ENCODE results near the gene GIPC1.

Gene GIPC1

DNA sequence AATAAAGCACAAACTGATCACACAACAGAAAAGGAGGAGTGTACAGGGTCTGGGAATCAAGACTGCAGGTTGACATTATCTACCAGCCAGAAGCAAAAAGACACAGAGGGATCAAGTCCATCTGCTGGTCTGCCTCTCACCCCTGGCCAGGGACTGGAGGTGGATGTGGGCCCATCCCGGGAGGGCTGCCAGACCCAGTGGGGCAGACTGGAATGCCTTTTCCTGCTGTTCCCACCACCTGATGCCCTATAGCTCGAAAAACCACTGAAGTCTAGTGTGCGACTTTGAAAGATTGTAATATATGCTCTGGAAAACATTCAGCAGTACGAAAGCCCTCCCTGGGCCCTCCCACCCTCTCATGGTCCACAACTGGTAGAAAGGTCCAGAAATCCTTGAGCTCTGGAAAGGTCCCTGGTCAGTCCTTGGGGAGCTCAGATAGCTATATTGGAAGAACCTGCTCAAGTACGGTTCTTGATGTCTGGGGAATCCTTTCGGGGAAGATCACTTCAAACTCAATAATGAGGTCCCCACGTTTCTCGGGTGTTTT, 19.6 kb upstream of the GIPC1 start:
- DNase-seq (ENCODE audit: low read depth): no peak
- TF ChIP-seq, protein P1, sequence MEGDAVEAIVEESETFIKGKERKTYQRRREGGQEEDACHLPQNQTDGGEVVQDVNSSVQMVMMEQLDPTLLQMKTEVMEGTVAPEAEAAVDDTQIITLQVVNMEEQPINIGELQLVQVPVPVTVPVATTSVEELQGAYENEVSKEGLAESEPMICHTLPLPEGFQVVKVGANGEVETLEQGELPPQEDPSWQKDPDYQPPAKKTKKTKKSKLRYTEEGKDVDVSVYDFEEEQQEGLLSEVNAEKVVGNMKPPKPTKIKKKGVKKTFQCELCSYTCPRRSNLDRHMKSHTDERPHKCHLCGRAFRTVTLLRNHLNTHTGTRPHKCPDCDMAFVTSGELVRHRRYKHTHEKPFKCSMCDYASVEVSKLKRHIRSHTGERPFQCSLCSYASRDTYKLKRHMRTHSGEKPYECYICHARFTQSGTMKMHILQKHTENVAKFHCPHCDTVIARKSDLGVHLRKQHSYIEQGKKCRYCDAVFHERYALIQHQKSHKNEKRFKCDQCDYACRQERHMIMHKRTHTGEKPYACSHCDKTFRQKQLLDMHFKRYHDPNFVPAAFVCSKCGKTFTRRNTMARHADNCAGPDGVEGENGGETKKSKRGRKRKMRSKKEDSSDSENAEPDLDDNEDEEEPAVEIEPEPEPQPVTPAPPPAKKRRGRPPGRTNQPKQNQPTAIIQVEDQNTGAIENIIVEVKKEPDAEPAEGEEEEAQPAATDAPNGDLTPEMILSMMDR (IDR thresholded peaks at IDR 0.05; ENCODE audit: low read depth, low read length): no peak
- TF ChIP-seq MYC (IDR thresholded peaks at IDR 0.05; ENCODE audit: low read depth, low read length): no peak
- TF ChIP-seq, protein P2, sequence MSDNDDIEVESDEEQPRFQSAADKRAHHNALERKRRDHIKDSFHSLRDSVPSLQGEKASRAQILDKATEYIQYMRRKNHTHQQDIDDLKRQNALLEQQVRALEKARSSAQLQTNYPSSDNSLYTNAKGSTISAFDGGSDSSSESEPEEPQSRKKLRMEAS (IDR thresholded peaks at IDR 0.05; ENCODE audit: low read depth, low read length): no peak
- TF ChIP-seq POLR2A (IDR thresholded peaks at IDR 0.05; ENCODE audit: extremely low read depth, insufficient read length): no peak
- peak overlapping the region; percentile 68 for H3K4me3 ChIP-seq (ENCODE audit: low read depth, low read length)

DNA sequence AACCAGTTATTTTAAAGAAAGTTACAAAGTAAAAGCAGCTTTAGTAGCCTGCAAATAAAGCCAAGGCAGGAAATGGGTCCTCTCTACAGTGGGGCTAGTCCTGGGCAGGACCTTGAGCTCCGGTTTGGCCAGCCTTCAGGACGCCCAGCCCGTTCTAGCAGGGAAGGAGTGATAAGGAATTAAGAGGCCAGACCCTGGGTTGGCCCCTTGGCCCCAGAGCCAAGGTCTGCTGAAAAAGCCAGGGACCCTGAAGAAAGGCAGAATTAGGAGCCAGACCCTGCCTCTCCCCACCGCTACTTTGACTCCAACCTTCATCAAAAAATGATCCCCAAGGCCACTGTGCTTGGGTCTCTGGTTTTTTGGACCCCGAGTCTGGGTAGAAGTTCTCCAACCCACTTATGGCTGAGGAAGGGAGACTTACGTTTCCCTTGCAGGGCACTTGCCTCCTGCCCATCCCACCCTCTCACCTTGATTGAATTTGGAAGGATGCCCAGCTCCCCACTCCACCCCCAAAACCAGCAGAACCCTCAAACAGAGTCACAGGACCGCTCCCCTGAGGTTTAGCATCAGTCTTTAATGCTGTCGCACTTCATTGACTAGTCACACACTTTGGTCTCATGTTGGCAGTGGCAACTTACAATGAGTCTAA, 18.4 kb upstream of the GIPC1 start:
- TF ChIP-seq MYC (IDR thresholded peaks at IDR 0.05; ENCODE audit: low read depth, low read length) (no peak), POLR2A (IDR thresholded peaks at IDR 0.05; ENCODE audit: extremely low read depth, insufficient read length) (no peak)
- TF ChIP-seq, protein P2 (IDR thresholded peaks at IDR 0.05; ENCODE audit: low read depth, low read length): no peak
- TF ChIP-seq, protein P1 (IDR thresholded peaks at IDR 0.05; ENCODE audit: low read depth, low read length): no peak
- no peak for DNase-seq (ENCODE audit: low read depth)
- H3K4me3 ChIP-seq (ENCODE audit: low read depth, low read length): no peak overlapping the region

DNA sequence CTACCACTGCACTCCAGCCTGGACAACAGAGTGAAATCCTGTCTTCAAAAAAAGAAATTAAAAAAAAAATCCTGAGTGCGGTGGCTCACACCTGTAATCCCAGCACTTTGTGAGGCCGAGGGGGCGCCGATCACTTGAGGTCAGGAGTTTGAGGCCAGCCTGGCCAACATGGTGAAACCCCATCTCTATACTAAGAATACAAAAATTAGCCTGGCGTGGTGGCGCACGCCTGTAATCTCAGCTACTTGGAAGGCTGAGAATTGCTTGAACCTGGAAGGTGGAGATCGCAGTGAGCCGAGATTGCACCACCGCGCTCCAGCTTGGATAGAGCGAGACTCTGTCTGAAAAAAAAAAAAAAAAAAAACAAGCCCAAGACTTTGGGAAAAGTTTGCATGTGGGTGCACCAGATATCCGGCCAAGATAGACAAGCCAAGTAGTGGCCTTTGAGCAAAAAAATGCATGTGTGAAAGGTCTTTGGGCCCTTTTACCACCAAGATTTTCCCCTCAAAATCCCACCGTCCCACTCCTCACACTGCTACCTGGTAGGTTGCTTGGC, 16.6 kb upstream of the GIPC1 start:
- TF ChIP-seq, protein P2 (IDR thresholded peaks at IDR 0.05; ENCODE audit: low read depth, low read length): no peak
- no peak for TF ChIP-seq MYC (IDR thresholded peaks at IDR 0.05; ENCODE audit: low read depth, low read length)
- no peak for TF ChIP-seq POLR2A (IDR thresholded peaks at IDR 0.05; ENCODE audit: extremely low read depth, insufficient read length)
- TF ChIP-seq, protein P1 (IDR thresholded peaks at IDR 0.05; ENCODE audit: low read depth, low read length): no peak
- no peak overlapping the region for H3K4me3 ChIP-seq (ENCODE audit: low read depth, low read length)
- DNase-seq (ENCODE audit: low read depth): no peak

DNA sequence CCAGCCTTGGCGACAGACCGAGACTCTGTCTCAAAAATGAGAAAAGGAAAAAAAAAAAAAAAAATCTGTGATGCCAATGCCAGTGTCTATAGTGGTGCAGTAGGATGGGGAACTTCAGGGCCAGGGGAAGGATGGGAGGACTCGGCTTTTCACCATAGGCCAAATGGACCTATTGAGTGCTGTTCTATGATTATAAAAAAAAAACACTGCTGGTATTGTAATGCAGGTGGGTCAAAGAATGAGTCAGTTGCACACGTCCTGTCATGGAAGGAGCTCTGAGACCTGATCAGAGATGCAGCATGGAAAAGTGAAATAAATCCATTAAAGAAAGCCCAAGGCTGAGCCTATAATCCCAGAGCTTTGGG, 15.3 kb upstream of the GIPC1 start:
- TF ChIP-seq POLR2A (IDR thresholded peaks at IDR 0.05; ENCODE audit: extremely low read depth, insufficient read length) (no peak), MYC (IDR thresholded peaks at IDR 0.05; ENCODE audit: low read depth, low read length) (no peak)
- TF ChIP-seq, protein P1 (IDR thresholded peaks at IDR 0.05; ENCODE audit: low read depth, low read length): no peak
- TF ChIP-seq, protein P2 (IDR thresholded peaks at IDR 0.05; ENCODE audit: low read depth, low read length): no peak
- no peak overlapping the region for H3K4me3 ChIP-seq (ENCODE audit: low read depth, low read length)
- no peak for DNase-seq (ENCODE audit: low read depth)

DNA sequence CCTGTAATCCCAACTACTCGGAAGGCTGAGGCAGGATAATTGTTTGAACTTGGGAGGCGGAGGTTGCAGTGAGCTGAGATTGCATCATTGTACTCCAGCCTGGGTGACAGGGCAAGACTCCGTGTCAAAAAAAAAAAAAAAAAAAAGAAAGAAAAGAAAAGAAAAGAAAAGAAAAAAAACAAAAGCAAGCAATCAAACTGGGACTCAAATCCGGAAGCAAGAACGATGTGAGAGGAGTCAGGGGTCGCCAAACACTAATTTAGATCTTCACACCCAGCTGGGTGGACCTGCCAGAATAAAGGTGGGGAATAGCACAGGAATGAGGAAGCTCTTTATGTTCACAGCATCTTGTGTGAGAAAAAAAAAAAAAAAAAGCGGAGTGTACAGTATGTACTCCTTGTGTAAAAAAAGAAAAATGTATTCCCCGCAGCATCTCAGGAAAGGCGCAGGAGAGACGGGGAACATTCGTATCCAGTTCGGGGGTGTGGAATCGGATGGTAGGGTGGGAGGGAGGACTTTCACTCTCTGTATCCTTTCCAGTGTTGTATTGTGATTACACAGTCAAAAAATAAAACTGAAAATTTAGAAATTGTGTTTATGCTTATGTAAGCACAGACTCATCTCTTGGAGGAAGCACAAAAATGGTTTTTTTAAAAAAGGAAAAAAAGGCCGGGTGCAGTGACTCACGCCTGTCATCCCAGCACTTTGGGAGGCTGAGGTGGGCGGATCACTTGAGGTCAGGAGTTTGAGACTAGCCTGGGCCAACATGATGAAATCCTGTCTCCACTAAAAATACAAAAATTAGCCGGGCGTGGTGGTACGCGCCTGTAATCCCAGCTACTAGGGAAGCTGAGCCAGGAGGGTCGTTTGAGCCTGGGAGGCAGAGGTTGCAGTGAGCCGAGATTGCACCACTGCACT, 14.6 kb upstream of the GIPC1 start:
- TF ChIP-seq, protein P2 (IDR thresholded peaks at IDR 0.05; ENCODE audit: low read depth, low read length): no peak
- TF ChIP-seq MYC (IDR thresholded peaks at IDR 0.05; ENCODE audit: low read depth, low read length) (no peak), POLR2A (IDR thresholded peaks at IDR 0.05; ENCODE audit: extremely low read depth, insufficient read length) (no peak)
- TF ChIP-seq, protein P1 (IDR thresholded peaks at IDR 0.05; ENCODE audit: low read depth, low read length): no peak
- DNase-seq (ENCODE audit: low read depth): peak; percentile 60
- H3K4me3 ChIP-seq (ENCODE audit: low read depth, low read length): no peak overlapping the region

Data from NB4 (cell line).